ENCODE data around the gene MAD1L1.

The MAD1L1 gene

DNA sequence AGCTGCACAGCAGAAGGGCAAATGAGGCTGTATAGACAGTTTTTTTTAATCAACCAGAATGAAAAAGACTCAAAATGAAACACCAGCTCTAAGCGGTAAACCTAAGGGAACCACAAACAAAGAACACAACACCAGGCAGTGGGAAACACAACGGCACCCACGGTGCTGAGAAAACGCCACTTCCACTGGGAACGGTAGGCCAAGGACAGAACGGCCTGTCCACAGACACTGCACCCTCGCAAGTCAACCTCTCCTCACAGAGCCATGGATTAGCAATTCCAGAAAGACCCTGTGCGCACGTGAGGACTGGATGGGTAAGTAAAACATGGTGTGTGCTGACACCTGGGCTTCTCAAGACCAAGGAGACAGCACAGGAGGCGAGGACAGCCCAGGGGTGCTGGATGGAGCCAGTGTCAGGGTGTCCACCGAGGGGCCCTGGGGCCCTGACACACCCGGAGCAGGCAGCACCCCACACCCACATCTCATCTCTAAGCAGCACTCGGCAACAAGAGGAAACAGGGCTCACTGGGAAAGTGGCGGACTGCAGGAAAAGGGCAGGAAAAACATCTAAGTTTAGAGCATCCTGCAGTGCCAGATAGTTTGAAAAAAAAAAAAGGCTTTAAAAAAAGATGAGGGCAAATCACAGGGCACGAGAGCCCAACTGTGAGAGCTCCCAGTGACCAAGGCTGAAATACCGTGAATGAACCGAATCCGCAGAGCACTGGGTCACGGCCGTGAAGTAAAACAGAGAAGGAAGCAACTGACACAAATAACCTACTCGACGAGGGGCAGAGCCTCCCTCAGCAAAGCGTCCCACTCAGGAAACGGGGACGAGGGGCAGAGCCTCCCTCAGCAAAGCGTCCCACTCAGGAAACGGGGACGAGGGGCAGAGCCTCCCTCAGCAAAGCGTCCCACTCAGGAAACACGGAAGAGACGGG lies 120.2 kb downstream of the MAD1L1 start:
- no peak for DNase-seq

DNA sequence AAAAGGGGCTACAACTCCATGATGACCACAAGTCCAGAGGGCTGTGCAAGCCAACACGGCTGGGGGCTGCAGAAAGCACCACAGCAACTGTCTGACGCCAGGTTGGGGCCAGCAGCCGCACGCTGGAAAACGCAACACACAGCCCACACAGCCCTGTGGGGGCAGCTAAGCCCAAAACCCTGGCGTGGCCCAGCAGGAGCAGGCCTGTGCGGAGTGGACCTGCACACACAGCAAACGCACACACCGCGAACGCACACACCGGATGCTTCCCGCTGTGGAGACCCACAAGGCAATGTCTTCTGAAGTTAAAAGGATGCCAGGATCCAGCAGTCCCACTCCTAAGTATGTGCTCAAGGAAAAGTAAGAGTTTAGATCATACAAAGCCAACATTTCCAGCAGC lies 121.2 kb downstream of the MAD1L1 start:
- DNase-seq, result no peak

DNA sequence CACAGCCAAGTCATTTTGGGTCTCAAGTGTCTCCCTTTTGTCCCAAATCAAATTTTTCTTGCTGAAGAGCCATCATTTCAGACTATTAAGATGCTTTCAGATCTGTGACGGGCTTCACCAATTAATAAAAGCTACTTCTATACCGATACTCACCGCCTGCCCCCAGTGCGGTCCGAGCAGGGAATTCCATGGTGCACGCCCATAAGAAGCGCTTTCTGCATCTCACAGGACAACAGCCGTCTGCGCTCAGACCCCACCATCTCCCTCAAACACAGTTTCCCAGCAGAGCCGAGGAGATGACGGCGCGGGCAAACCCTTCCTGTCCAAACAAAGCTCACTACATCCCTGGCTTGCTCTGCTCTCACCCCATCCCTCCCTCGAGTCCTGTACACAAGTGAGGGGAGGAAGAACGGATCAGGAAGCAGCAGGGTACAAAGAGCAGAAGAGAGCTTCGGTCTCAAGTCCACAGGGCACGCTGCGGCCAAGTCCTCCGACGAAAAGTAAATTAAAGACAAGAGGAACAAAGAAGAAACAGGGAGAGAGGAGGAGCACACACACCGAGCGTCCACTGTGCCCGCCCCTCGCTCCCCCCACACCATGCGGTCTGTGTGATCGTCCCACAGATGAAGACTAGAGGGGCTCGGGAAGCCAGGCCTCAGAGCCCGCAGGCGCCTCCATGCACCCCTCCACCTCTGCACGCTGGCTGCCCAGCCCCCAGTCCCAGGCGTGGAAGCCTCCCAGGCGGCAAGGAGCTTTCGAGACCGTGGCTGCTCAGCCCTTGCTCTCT lies 121.9 kb downstream of the MAD1L1 start:
- no peak for DNase-seq

DNA sequence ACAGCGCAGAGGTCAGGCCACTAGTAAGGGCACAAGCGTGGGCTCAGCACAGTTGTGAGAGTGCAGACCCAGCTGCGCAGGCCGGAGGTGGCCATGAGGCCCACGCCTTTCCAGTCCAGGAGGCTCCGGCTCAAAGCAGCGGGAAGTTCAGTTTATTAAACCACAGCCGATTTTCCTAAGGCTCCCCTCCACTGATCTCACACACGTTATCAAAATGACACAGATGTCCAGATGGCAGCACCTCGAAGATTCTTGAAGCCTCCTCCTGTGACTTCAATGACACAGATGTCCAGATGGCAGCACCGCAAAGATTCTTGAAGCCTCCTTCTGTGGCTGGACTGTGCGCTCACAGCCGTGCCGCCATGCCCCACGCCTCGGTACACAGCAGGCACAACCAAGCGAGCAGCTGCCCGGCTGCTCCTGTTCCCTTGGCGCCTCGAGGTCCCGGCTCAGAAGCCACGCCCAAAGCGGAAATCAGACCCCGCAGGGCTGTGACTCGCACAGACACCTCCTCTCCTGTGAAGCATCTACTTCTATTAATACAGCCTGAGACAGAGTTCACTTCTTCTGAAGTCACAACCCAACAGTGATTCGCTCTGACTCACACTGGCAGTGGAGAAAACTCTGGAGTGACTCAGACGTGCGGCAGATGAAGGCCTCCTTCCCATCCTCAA lies 122.7 kb downstream of the MAD1L1 start:
- peak; percentile 95 for DNase-seq

DNA sequence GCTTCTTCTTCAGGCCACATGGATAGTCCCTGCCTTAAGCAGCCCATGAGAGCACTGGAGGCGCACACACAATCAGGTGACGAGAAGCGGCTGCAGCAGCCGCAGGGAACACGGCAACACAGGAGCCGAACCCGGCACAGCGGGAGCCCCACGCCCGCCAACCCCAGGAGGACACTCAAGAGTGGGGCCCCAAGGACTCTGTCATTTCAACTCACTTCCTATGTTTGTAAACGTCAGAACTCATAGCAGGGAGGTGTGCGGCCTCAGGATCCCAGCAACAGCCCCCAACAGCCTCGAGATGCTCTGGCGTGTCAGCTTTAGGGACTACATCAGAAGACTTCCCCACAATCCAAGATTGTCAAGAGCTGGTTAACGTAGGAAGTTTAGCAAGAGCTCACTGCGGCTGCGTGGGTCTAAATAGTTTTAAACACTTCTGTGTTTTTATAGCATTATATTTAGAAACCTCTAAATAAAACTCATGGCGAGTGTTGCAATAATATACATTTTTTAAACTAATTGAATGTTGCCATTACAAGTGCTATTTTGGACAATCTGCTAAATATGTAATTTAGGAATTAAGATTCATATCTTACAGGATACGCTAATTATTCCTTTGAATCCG lies 123.4 kb downstream of the MAD1L1 start:
- DNase-seq, result no peak

DNA sequence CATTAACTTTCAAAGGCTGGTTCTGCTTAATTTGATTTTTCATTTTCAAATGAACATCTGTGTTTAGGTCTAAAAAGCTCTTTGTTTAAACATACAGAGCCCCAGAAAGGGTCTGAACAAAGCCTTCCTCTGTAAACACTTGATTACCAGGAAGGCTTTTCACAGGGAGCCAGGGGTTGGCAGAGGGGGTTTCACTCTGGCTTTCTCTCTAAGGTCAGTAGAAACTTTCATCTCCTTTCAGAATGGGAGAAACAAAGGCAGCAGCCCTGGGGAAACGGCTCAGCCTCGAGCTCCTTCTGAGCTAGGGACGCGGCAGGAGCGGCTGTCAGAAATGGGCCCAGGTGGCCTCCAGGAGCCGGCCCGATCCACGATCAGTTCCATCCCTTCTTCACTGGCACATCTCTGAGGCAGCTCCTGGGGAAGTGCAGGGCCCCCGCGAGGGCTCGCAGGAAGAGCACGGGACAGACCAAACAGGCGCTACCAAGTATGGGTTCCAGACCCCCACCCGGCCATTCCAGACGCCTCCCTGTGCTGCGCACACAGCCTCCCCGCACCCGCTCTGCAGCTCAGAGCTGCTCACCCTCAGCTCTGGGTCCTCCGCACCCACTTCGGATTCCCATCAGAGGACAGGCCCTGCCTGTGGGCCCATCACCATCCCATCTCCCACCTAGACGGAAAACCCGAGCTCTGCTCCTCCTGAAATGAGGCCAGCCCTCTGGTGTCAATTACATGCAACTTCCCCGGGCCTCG lies 124.1 kb downstream of the MAD1L1 start:
- DNase-seq, result no peak

DNA sequence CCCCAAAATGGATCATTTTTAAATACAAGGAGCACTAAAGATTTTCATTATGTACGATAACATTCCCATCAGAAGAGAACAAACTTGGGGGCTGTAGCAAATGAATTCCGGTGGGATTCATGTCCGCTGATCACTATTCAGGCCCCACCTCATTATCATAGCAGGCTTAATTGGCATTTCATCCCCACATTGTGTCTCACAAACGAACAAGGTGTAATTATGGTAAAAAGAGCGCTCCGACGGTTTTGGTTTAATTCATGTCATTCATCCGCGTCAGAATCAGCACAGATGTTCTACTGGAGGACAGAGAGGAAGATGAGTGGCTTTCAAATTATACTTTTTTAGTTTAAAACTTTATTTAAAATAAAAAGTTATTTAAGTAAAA lies 124.7 kb downstream of the MAD1L1 start:
- no peak for DNase-seq

DNA sequence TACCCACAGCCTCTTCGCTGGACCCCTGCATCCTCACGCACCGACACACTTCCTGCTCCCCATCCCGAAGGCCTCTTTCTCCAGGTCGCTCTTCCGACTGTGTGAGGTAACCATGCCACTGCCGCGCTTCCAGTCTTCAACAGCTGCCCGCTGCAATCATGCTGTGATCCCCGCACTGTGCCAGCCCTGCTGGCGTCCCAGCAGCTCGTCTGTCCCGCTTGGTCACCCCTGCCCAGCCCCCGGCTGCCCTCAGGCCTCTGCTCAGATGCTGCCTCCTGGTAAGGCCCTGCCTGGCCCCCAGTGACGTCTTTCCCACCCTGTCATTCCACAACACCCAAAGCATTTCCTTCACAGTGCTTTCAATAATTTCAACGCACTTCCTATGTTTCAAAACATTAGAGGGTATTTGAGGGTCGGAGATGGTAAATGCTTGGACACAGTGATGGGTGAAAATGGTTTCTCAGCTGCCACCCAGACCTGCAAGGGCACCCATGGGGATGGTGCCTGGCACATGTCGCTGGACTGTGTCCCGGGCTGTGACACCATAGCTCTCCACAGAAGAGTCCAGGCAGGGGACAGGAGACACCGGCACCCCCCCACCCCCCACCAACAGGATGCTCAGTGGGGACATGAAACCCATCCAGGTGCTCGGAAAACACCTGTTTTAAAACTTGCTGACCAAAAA lies 125.2 kb downstream of the MAD1L1 start:
- no peak for DNase-seq

DNA sequence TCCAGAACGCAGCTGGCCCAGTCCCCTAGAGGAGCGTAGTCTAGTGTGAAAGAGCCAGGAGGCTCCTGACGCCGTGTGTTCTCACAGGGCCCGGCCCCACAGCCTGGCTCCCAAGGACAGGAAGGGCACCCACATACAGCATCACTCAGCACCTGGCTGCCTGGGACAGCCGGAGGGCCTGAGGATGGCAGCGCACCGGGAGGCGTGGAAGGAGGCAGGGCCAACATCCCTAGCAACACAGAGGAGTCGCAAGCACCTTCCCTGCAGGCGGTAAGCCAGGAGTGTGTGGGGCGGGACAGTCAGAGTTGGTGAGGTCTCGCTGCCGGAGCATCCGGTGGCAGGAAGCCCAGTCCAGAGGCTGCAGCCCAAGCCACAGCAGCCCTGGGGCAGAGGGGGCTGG lies 125.8 kb downstream of the MAD1L1 start:
- DNase-seq, result peak; percentile 76

DNA sequence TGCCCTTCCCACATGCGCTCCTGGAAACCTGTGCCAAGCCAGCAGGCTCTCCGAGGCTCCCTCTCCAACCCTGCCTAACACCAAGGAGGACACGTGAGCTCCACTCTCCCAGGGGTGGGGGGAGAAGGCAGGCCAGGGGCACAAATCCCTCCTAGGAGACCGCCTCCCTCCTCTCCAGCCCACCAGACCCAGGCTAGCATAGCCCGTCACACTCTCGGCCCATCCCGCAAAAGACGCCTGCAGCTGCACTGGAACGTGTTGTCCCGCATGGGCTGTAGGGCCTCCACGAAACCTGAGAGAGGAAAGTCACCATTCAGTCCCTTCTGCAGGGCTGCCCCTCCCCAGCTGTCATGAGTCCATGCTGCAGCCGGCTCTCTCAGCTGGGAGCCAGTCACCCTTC lies 126.3 kb downstream of the MAD1L1 start:
- no peak for DNase-seq

DNA sequence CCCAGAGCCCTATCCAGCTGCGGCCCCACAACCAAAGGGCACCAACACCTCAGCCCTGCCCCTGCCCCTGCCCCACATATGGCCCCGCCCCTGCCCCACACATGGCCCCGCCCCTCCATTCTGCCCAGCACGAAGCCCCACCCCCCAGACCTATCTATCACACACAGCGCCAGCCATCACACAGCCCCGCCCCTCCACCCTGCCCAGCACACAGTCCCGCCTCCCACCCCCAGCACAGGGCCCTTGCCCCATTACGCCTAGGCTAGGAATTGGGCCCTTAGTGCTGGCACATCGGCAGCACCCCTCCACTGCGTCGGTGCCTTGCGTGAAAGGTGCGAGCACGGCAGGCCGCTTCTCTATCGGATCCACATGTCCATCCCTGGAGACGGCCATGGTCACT lies 126.8 kb downstream of the MAD1L1 start:
- no peak for DNase-seq

DNA sequence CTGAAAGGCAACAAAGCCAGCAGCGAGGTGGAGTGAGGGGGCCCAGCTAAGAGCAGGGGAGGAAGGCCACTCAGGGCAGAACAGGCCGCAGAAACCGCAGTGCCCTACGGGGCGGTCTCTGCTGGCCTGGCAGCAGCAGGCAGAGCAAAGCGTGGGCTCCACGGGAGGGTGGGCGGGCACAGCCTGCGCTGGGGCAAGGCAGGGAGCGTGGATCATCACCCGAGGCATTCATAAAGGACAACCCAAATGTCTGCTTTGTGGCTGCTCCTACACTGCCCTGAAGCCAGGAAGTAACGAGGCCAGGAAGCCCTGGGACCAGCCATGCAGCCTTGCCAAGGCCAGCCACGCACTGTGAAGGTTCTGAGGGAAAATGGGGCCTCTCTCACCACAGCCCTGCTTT lies 127.5 kb downstream of the MAD1L1 start:
- DNase-seq, result no peak

DNA sequence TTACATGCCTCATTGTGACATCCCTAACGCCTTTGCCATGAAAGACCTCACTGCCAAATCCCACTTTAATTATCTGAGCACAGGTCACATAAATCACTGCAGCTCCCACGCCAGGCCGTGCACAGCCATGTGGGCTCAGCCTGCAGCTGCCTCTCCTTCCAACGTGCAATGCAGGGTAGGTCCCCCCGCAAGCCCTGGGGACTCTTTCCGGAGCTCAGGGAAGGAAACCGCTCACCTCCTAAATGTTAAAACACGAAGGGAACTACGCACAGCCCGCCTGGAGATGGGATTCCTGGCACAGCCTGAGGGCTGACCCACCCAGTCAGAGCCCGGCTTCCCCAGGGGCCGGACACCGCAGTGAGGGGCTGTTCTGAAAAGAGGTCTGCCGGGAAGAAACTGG lies 128.0 kb downstream of the MAD1L1 start:
- no peak for DNase-seq

DNA sequence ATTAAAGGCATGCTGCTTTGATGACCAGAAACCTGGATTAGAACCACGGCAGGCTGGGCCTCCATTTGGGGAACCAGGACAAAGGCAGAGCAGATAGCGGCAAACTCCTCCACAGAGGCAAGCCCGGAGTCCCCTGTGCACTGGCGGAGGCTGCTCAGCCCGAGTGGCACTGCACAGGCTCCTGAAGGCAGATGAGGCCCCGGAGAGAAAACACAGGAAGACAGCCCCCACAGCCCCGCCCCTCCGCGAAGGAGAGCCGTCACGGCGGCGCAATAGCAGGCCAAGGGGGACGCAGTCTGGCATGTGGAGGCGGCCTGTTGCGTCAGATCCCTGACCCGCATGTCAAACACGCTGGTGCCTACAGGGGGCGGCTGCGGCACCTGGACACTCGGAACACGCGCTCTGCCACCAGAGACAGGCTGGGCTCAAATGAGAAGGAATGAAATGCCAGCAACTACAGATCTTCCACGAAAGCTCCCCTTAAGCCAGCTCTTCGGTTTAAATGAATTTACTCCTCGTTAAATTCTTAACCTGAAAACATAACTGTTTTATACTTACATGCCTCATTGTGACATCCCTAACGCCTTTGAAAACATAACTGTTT lies 128.5 kb downstream of the MAD1L1 start:
- DNase-seq, result peak; percentile 98

DNA sequence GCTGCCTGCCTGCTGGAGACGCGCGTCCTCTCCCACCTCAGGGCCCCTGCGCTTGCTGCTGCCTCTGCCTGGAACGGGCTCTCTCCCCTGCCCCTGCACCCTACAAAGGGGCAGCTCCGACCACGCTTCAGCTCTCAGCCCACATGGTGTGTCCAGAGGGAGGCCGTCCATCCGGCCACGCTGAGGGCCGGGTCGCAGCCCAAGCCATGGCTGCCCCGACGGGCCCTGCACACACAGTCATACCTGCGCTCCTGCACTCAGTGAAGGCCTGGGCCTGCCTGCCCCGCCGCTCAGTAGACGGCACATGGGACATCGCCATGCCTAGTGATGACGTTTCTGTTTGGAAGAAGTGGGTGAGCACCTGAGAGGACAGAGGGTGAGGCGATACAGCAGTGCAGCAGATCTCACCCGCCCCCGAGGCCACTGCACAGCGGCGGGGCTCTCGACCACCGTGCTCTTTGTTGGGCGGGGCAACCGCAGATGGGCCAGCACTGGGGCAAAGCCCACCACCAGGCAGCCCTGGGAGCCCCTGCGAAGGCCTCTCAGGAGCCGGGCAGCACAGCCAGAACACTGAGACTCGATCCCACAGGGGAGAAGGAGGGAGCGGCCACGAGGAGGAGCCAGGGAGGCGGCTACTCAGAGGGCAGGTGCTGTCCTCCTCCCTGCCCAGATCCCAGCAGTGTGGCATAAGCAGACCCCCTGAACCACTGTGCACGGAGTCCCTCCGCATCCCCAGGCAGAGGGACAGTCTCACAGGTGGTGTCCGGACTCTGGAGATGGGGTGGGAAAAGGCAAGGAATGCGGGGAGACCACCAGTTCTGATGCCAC lies 129.5 kb downstream of the MAD1L1 start:
- DNase-seq, result no peak

DNA sequence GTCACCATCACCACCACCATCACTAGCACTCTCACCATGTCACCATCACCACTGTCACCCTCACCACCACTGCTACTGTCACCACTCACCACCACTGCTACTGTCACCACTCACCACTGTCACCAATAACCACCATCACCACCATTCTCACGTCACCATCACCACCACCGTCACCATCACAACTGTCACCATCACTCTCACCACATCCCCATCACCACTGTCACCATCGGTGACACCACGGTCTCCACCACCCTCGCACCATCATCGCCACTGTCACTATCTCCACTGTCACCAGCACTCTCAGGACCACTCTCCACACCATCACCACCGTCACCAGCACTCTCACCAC lies 130.4 kb downstream of the MAD1L1 start:
- DNase-seq, result no peak

DNA sequence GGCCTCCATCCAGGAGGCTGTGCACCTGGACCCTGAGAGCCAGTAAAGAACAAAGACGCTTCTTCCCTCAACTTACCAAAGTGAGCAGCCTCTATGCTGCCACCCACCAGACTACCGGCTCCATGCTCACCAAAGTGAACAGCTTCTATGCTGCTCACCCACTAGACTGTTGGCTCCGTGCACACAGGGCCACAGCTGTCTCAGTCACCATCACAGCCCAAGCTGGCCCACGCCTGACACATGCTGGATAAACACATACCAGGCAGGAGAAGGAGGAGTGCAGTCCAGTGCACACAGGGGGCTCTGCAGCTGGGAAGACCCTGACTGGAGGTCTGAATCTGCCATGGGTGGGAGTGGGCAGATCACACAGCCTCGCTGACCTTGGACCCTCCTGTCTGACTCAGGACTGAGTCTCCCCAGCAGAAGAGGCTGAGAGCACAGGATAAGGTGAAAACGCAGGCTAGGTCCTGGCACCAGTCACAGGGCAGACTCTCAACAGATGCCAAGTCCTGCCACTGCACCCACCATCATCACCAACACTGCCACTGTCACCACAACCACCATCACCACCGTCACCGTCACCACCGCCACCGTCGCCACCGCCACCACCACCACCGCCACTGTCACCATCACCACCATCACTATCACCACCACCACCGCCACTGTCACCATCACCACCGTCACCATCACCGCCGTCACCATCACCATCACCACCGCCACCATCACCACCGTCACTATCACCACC lies 130.9 kb downstream of the MAD1L1 start:
- no peak for DNase-seq

DNA sequence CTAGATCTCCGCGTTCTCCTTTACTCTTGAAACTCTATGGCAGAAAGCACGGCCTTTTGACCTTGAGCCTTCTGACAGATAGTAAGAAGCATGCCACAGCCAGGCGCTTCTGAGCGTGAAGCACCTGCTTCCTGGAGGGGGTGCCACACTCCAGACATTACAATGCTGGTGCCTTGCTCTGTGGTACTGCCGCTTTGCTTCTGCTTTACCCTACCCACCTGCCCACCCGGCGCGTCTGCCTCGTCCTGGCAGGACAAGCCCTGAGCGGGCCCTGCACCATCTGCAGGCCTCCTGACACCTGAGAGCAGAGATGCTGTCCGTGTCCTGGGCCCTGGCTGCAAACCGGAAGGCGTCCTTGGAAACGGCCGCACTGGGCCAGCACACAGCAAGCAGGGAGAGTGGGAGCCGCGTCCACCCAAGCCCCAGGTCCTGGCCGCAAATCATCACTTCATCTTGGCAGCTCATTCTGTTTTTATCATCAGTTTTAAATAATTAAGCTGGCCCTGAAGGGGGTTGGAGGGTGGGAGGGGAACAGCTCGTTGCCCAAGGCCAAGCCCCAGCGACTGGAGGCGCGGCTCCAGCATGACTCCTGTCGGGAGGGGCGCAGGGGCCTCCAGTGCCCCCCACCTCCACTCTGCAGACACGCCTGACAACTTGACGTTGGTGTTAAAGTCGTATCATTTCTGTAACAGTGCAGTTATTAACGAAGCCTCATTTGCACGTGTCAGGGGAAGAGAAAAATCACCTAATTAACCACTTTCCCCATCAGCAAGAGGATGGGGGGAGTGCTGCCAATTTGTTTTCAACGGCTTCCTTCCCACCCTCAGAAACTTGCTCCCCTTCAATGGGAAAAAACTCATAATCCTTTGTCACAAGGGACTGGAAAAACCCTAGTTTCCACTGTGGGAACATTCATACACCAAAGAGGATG lies 132.2 kb downstream of the MAD1L1 start:
- no peak for DNase-seq
